HG03108 (cell line): ENCODE measurements around the gene INTS4.
"Not testable (repeated sequence)": the region's sequence is repeated elsewhere in the genome, so short reads cannot be mapped to it uniquely, and the experiment has no call there.

Experiments used
- ATAC-seq: cut with Tn5 transposase; IDR thresholded peaks from one replicate; pipeline ENCODE4 v1.9.1; 2021; ENCODE audit warnings: moderate library complexity; ENCODE audit not compliant: unreplicated experiment

The INTS4 gene

DNA sequence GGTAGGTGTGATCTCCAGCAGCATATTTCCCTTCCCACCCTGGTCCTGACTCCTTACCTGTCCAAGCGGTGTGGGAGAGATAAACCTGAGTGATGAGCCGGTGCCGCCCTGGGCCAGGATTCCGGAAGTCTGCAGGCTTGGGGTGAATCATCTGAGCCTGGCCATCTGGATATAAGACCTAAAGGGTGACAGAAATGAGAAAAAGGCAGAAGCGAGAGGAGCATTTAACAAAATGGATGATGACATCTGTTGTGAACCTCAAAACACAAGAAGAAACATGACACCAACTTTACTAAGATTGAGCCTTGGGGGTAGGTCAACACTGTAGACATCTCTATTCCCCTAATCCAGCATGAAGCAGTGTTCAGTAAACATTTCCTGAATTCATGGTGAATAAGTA lies 110.7 kb downstream of the INTS4 start:
- ATAC-seq: no peak

DNA sequence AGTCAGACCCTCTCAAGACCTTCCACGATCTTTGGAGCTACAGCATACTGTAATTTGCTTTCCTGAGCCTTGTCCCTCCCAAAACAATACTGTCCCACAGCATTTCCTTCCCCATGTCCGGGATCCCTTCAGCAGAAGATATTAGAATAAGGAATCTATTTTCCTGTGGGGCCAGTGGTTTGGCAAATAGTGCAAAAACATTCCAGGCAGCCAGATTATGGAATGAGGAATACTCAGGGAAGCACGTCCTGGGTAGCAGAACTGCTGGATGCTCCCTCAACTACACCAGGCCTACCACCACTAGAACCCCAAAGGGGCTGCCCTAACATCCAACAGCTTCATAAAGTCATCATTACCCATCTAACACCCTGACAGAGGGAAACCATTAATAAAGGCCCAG lies 112.1 kb downstream of the INTS4 start:
- ATAC-seq: no peak

DNA sequence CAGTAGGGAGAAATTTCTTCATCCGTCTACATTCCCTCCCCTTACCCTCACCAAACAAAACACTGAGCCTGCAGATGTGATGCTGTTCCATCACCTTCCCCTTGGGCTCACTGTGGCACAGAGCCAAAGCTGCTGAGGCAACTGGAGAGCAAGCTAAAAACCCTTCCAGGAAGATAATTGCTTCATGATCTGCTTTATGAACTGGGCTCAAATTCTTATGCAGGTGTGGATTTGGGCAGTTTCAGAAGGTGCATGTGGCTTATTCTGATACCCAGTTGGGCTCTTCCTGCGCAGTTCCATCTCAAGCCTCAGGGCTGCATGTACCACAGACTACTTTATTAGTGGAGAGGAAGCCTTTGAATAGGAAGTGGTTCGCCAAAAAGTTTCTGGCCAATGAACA lies 115.2 kb downstream of the INTS4 start:
- ATAC-seq: peak; percentile 64

DNA sequence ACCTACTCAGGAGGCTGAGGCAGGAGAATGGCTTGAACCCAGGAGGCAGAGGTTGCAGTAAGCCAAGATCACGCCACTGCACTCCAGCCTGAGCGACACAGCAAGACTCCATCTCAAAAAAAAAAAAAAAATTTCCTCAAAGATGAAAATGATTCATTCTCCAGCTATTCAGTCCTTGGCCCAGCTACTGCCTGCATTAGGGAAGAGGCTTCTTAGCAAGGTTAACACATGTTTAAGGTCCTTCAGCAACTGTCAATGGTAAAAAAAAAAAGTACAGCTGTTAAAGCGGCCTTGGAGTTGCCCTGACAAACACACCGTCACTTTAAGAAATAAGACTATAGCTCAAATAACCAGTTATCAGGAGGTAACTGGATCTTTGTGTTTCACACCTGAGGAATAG lies 116.2 kb downstream of the INTS4 start:
- ATAC-seq: not testable (repeated sequence)

DNA sequence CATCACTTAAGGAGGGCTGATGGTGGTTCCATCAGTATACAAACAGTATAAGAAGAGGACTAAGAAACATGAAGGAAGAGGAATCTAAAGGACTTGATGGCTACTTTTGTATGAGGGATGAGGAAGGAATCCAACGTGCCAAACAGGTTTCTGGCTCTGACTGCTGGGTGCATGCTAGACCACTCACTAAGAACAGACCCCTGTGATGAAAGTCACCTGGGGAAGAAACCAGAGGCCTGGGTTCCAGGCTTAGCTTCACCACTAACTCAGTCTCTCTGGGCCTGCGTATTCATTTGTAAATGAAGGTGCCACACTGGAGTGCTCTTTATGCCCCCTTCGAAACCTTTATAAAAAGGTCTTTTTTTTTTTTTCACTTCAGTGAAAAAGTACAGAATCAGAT lies 118.4 kb downstream of the INTS4 start:
- no peak for ATAC-seq

DNA sequence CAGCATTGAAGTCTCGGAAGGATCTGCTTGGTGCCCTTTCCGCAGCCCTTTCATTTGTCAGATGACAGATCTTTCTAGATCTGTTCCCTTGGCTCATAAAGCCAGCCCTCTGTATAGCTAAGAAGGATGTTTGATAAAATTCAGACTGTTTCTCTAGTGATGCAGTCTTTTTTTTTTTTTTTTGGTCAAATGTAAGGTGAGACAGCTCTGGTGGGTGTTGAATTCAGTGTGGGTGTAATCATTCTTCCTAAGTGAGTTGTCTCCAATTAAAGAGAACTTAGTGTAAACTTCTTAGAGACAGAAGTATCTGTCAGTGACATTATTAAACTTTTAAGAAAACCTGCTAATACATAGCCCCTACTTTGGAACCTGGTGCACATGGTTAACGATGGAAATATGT lies 120.3 kb downstream of the INTS4 start:
- ATAC-seq: no peak

DNA sequence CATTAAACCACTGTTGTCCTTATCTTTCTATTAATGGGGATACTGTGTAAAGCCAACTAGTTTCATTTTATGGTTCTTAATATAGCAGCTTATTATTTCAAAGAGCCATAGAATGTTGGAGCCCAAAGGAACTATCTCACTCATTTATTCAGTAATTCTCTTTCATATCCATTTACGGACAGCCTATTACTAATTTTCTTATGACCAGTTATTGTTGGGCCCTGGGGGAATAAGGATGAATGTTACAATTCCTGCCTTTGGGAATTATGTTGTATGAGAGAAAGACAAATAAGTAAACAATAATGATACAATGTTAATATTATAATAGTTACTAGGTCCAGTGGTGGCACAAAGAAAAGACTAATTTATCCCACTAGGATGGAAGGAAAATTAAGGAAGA lies 121.1 kb downstream of the INTS4 start:
- ATAC-seq: no peak

DNA sequence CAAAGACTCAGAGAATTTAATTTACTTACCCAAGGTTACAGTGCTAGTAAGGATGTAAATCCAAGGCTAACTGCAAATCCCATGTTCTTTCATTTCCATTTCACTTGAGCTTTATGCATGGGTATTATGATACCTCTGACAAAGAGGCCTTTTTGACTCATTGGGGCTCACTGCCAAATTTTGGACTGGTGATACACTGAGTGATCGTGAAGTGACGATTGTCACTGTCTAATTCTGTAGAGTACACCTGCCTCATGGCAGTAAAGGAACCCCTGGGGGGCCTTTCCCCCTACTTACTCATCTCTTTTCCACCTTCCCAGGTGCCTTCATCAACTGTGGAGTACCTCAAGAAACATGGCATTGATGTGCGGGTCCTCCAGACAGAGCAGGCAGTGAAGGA lies 122.6 kb downstream of the INTS4 start:
- ATAC-seq: no peak

DNA sequence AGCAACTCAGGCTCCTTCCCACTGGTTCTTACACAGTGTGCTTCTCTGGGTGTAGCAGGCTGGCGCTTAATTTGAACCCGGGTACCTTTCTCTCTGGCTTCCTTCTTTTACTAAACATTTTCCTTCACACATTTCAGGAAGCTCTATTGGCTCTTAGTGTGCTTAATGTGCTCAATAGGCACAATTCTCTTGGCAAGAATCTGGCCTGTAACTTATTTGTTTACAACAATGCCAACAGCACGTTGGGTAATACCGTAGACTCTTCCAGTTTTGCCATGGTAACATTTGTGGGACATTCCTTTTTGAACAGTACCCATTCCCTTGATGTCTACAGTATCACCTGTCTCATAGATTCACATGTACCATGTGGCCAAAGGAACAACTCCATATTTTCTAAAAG lies 125.7 kb downstream of the INTS4 start:
- ATAC-seq: no peak

DNA sequence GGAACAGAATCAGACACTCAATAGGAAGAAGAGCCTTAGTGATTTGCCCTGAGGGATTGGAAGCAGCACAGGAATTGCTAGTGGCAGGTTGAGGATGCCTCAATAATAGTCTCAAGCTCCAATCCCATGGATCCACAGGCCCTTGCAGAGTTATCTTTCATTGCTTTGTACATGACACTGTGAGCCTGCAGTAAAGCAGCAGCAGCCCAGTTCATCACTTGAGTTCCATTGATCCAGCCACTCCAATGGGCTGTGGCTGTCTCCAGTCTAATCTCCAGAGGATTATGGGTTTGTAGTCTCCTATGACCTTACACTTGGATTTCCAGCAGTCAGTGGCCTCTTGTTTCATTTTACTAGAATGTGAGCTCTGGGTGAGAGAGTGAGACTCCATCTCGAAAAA lies 128.1 kb downstream of the INTS4 start:
- ATAC-seq: no peak

DNA sequence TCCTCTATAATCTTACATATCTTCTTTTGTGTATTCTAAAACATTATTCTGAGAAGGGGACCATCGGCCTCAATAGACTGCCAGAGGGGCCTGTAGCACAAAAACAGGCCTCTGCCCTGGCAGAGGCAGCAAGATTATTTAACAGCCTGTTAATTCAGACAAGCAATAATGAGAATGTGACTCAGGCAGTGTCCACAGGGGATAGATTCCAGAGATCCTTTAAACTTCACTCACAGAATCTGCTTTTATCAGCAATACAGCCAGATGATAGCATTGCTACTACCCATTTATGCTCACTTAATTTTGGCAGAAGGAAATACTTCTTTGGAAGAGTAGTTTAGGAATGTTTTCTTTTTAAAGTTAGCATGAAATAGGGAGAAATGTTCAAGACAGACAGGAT lies 128.7 kb downstream of the INTS4 start:
- ATAC-seq: no peak

DNA sequence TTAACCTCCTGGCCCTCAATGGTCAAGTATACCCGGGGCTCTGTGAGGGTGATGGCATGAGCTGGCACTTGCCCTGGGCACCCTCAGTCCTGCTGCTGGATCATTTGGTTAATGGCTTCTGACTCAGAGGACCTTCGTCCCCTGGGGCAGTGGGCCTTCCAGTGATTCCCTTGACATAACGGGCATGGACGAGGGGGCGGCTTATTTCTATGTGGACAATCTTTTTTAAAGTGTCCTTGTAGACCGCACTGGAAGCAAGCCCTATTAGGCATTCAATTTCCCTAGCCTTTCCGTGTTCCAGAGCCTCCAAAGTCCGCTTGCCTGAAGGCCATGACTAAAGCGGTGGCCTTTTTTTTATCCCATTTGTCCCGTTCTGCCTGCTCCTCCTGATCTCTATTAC lies 133.0 kb downstream of the INTS4 start:
- not testable (repeated sequence) for ATAC-seq

DNA sequence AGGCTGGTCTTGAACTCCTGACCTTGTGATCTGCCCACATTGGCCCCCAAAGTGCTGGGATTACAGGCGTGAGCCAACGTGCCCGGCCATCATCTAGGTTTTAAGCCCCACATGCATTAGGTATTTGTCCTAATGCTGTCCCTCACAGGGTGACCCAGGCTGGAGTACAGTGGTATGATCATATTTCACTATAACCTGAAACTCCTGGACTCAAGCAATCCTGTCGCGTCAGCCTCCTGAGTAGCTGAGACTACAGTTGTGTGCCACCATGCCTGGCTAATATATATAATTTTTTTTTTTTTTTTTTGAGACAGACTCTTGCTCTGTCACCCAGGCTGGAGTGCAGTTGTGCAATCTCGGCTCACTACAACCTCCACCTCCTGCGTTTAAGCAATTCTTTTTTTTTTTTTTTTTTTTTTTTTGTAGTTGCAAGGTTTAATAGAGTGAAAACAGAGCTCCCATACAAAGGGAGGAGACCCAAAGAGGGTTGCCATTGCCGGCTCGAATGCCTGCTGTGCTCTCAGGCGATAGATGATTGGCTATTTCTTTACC lies 136.5 kb downstream of the INTS4 start:
- not testable (repeated sequence) for ATAC-seq

DNA sequence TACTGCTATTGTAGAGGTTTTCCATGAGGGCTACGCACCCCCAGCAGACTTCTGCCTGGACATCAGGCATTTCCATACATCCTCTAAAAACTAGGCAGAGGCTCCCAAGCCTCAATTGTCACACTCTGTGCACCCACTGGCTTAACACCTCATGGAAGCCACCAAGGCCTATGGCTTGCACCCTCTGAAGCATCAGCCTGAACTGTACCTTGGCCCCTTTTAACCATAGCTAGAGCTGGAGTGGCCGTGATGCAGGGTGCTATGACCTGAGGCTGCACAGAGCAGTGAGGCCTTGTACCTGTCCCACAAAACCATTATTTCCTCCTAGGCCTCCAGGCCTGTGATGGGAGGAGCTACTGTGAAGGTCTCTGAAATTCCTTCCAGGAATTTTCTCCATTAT lies 139.6 kb downstream of the INTS4 start:
- ATAC-seq: no peak

DNA sequence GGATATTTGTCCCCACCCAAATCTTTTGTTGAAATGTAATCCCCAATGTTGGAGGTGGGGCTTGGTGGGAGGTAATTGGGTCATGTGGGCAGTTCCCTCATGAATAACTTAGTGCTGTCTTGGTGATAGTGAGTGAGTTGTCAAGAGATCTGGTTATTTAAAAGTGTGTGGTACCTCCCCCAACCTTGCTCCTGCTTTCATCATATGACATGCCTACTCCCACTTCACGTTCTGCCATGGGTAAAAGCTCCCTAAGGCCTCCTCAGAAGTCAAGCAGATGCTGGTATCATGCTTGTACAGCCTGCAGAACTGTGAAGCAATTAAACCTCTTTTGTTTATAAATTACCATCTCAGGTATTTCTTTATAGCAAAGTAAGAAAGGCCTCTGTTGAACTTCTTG lies 143.0 kb downstream of the INTS4 start:
- ATAC-seq: no peak

DNA sequence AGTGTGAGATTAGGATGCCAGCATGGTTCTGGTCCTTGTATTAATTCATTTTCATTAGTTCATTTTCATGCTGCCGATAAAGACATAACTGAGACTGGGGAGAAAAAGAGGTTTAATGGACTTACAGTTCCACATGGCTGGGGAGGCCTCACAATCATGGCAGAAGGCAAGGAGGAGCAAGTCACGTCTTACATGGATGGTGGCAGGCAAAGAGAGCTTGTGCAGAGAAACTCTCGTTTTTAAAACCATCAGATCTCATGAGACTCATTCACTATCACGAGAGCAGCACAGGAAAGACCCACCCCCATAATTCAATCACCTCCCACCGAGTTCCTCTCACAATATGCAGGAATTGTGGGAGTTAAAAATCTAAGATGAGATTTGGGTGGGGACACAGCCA lies 150.8 kb downstream of the INTS4 start:
- ATAC-seq: not testable (repeated sequence)

DNA sequence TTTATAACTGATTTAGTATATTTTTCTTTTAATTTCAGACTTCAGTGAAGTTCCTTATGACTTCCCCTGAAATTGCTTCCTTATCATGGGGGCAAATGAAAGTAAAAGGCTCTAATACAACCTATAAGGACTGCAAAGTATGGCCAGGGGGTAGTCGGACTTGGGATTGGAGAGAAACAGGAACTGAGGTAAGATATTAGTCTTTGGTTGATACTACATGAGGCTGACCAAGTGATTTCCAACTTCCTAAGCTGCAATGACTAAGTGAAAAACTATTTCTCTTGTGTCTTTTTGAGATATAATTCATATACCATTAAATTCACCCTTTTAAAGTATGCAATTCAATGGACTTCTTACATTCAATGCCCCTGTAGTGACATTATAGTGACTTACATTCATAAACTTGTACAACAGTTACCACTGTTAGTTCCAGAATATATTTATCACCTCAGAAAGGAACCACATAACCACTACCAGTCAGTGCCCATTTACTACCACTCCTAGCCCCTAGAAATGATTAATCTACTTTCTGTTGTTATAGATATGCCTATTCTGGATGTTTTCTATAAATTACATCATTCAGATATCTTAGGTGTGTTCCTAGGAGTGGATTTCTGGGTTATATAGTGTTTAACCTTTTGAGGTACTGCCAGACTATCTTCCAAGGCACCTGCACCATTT lies 151.9 kb downstream of the INTS4 start:
- no peak for ATAC-seq

DNA sequence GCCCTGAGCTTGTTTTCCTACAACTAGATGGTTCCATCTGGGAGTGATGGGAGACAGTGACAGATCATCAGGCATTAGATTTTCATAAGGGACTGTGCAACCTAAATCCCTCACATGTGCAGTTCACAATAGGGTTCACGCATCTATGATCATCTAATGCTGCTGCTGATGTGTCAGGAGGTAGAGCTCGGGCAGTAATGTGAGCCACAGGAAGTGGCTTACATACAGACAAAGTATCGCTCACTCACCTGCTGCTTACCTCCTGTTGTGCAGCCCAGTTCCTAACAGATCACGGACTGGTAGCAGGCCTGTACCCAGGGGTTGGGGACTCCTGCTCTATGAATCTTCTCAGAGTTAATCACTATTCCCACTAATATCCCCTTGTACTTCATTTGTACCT lies 161.2 kb downstream of the INTS4 start:
- ATAC-seq: no peak

DNA sequence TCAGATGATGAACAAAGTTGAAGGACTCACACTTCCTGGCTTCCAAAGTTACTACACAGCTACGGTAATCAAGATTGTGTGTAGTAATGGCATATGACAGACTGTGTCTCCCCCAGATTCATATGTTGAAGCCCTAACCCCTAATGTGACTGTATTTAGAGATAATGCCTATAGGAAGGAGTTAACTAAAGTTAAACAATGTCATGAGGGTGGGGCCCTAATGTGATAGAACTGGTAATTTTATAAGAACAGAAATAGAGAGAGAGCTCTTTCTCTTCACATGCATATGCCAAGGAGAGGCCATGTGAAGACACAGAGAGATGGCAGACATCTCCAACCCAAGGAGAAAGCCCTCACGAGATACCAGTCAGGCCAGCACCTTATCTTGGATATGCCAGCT lies 165.5 kb downstream of the INTS4 start:
- ATAC-seq: no peak
